Measurements from ENCODE around the gene SLC11A1. TPM values are rescaled to one million over a fixed set of nuclear protein-coding genes. Genes with fewer than 3 reads are reported as not detected.

SLC11A1 gene
- total RNA-seq, 2 donors from 2014 or later: 0.11 TPM; not detected in 1

DNA sequence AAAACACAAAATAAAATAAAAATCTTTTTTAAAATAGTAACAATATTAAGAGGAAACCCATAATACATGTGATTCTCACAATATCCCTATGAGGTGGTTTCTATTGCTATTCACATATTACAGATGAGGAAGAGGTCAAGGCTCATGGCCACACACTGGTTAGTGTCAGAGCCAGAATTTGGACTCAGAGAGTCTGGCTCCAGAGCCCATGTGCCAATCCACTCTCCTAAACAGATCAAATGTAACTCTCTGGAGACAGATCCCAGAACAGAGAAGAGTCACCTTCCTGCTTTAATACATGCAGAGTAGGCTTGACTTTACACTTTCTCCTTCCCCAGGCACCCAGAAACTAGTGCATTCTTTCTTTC lies 10.1 kb upstream of the SLC11A1 start:
- Mint-ChIP-seq H3K27me3 (no peaks in the 10 kb centered on the region), H3K4me1 (ENCODE audit: low read depth in 2 of 2) (peaks cover 0 to 11% of the 10 kb centered on the region in 2 donors)
- ATAC-seq: no peak

DNA sequence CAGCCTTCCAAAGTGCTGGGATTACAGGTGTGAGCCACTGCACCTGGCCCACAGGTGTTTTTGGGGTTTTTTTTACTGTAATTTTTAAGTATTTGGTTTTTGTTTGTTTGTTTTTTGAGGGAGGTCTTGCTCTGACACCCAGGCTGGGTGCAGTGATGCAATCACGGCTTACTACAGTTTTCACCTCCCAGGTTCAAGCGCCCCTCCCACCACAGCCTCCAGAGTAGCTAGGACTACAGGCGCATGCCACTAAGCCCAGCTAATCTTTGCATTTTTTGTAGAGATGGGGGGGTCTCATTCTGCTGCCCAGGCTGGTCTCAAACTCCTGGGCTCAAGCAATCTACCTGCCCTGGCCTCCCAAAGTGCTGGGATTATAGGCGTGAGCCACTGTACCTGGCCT lies 7.3 kb upstream of the SLC11A1 start:
- peaks cover 0 to 11% of the 10 kb centered on the region in 2 donors for H3K4me1 Mint-ChIP-seq (ENCODE audit: low read depth in 2 of 2)
- DNase-seq (ENCODE audit: low spot score) (no peak), ATAC-seq (no peak)
- H3K4me3 Mint-ChIP-seq: no peak overlapping the region
- no peak overlapping the region for H3K27ac Mint-ChIP-seq
- H3K27me3 Mint-ChIP-seq: no peaks in the 10 kb centered on the region
- H3K9me3 Mint-ChIP-seq: no peaks in the 10 kb centered on the region
- no peaks in the 10 kb centered on the region for H3K36me3 Mint-ChIP-seq

More for the DNA sequence above, 10.1 kb upstream of the SLC11A1 start:
- Mint-ChIP-seq H3K4me3 (no peak overlapping the region), H3K27ac (no peak overlapping the region), H3K9me3 (no peaks in the 10 kb centered on the region), H3K36me3 (no peaks in the 10 kb centered on the region)
- no peak for DNase-seq (ENCODE audit: low spot score)

- no peak overlapping the region for H3K4me3 Mint-ChIP-seq
- no peak for DNase-seq (ENCODE audit: low spot score)
- H3K27me3 Mint-ChIP-seq: no peaks in the 10 kb centered on the region
- H3K9me3 Mint-ChIP-seq: no peaks in the 10 kb centered on the region
- H3K4me1 Mint-ChIP-seq (ENCODE audit: low read depth in 2 of 2): peaks cover 0 to 6% of the 10 kb centered on the region in 2 donors
- no peak overlapping the region for H3K27ac Mint-ChIP-seq
- H3K36me3 Mint-ChIP-seq: no peaks in the 10 kb centered on the region
- ATAC-seq: no peak
Observed at GRCh38 chr2:218375212-218375611, 6.9 kb upstream of the SLC11A1 start.

- Mint-ChIP-seq H3K27me3 (no peaks in the 10 kb centered on the region), H3K27ac (no peak overlapping the region), H3K36me3 (no peaks in the 10 kb centered on the region), H3K4me1 (ENCODE audit: low read depth in 2 of 2) (peaks cover 5 to 10% of the 10 kb centered on the region in 2 donors), H3K9me3 (no peaks in the 10 kb centered on the region), H3K4me3 (no peak overlapping the region)
- peak; percentile 46 to 50 for ATAC-seq
- no peak for DNase-seq (ENCODE audit: low spot score)
Observed at GRCh38 chr2:218378053-218378452, 4.0 kb upstream of the SLC11A1 start.

- Mint-ChIP-seq H3K27ac (no peak overlapping the region), H3K36me3 (no peaks in the 10 kb centered on the region), H3K9me3 (no peaks in the 10 kb centered on the region), H3K4me1 (ENCODE audit: low read depth in 2 of 2) (peaks cover 5 to 14% of the 10 kb centered on the region in 2 donors), H3K27me3 (peaks cover 0 to 4% of the 10 kb centered on the region in 2 donors), H3K4me3 (no peak overlapping the region)
- ATAC-seq (peak in 1 of 2 donors; percentile 46), DNase-seq (ENCODE audit: low spot score) (no peak)
Observed at GRCh38 chr2:218382785-218383184, 712 bp downstream of the SLC11A1 start.

GRCh38 chr2:218383892-218384519 lies 1.9 kb downstream of the SLC11A1 start:
- Mint-ChIP-seq H3K4me1 (ENCODE audit: low read depth in 2 of 2) (peaks cover 5 to 9% of the 10 kb centered on the region in 2 donors), H3K36me3 (no peaks in the 10 kb centered on the region), H3K4me3 (no peak overlapping the region), H3K9me3 (no peaks in the 10 kb centered on the region), H3K27ac (no peak overlapping the region), H3K27me3 (peaks cover 0 to 4% of the 10 kb centered on the region in 2 donors)
- ATAC-seq (peak in 1 of 2 donors; percentile 4), DNase-seq (ENCODE audit: low spot score) (no peak)

GRCh38 chr2:218384975-218385374 lies 2.9 kb downstream of the SLC11A1 start:
- Mint-ChIP-seq H3K36me3 (no peaks in the 10 kb centered on the region), H3K4me3 (no peak overlapping the region), H3K4me1 (ENCODE audit: low read depth in 2 of 2) (peaks cover 10 to 16% of the 10 kb centered on the region in 2 donors), H3K27ac (no peak overlapping the region), H3K9me3 (no peaks in the 10 kb centered on the region), H3K27me3 (peaks cover 0 to 4% of the 10 kb centered on the region in 2 donors)
- no peak for ATAC-seq
- DNase-seq (ENCODE audit: low spot score): no peak

GRCh38 chr2:218386505-218387368 lies 4.7 kb downstream of the SLC11A1 start:
- Mint-ChIP-seq H3K27ac (no peak overlapping the region), H3K4me1 (ENCODE audit: low read depth in 2 of 2) (peaks cover 9 to 18% of the 10 kb centered on the region in 2 donors), H3K36me3 (no peaks in the 10 kb centered on the region), H3K9me3 (no peaks in the 10 kb centered on the region), H3K27me3 (peaks cover 0 to 4% of the 10 kb centered on the region in 2 donors), H3K4me3 (no peak overlapping the region)
- ATAC-seq (peak in 1 of 2 donors; percentile 18), DNase-seq (ENCODE audit: low spot score) (no peak)

GRCh38 chr2:218387369-218388194 lies 5.5 kb downstream of the SLC11A1 start:
- Mint-ChIP-seq H3K36me3 (no peaks in the 10 kb centered on the region), H3K27ac (no peak overlapping the region), H3K27me3 (peaks cover 0 to 4% of the 10 kb centered on the region in 2 donors), H3K9me3 (no peaks in the 10 kb centered on the region), H3K4me1 (ENCODE audit: low read depth in 2 of 2) (peaks cover 8 to 16% of the 10 kb centered on the region in 2 donors), H3K4me3 (no peak overlapping the region)
- ATAC-seq (peak; percentile 58 to 61), DNase-seq (ENCODE audit: low spot score) (no peak)

- peaks cover 0 to 4% of the 10 kb centered on the region in 2 donors for H3K27me3 Mint-ChIP-seq
- no peak overlapping the region for H3K27ac Mint-ChIP-seq
- no peaks in the 10 kb centered on the region for H3K9me3 Mint-ChIP-seq
- H3K4me1 Mint-ChIP-seq (ENCODE audit: low read depth in 2 of 2): peaks cover 25 to 26% of the 10 kb centered on the region in 2 donors
- ATAC-seq (no peak), DNase-seq (ENCODE audit: low spot score) (no peak)
- no peaks in the 10 kb centered on the region for H3K36me3 Mint-ChIP-seq
- no peak overlapping the region for H3K4me3 Mint-ChIP-seq
Observed at GRCh38 chr2:218389333-218390150, 7.5 kb downstream of the SLC11A1 start.

DNA sequence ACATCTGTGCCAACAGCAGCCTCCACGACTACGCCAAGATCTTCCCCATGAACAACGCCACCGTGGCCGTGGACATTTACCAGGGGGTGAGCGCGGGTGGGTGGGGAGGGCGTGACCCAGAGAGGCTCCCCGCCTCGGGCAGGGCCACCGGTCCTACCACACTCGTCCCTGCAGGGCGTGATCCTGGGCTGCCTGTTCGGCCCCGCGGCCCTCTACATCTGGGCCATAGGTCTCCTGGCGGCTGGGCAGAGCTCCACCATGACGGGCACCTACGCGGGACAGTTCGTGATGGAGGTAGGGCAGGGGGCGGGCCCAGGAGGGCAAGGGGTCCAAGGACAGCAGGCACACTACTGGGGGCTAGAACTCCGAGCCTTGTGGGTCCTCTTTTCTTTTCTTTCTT lies 9.1 kb downstream of the SLC11A1 start:
- no peaks in the 10 kb centered on the region for H3K9me3 Mint-ChIP-seq
- H3K27ac Mint-ChIP-seq: peak overlapping the region in 1 of 2 donors; percentile 29
- ATAC-seq (no peak), DNase-seq (ENCODE audit: low spot score) (no peak)
- H3K36me3 Mint-ChIP-seq: no peaks in the 10 kb centered on the region
- peaks cover 0 to 4% of the 10 kb centered on the region in 2 donors for H3K27me3 Mint-ChIP-seq
- peaks cover 33 to 37% of the 10 kb centered on the region in 2 donors for H3K4me1 Mint-ChIP-seq (ENCODE audit: low read depth in 2 of 2)
- H3K4me3 Mint-ChIP-seq: no peak overlapping the region

GRCh38 chr2:218392459-218392858 lies 10.4 kb downstream of the SLC11A1 start:
- Mint-ChIP-seq H3K27ac (peak overlapping the region in 1 of 2 donors; percentile 10), H3K9me3 (no peaks in the 10 kb centered on the region), H3K27me3 (no peaks in the 10 kb centered on the region), H3K4me1 (ENCODE audit: low read depth in 2 of 2) (peaks cover 40 to 49% of the 10 kb centered on the region in 2 donors), H3K4me3 (no peak overlapping the region), H3K36me3 (no peaks in the 10 kb centered on the region)
- DNase-seq (ENCODE audit: low spot score) (no peak), ATAC-seq (no peak)

Data from natural killer cell treated with Interleukin-12 subunit alpha and Interleukin-12 subunit beta and Interleukin-15 and Interleukin-18, amount 100 ng/mL, for 72 hours (primary cell).